Mesodermal cell (in vitro differentiated cells): ENCODE results near the gene TYMP.
"Not testable (repeated sequence)": the region's sequence is repeated elsewhere in the genome, so short reads cannot be mapped to it uniquely, and the experiment has no call there.

Experiments used
- H3K27ac ChIP-seq: 2 replicates; pipeline ENCODE4 v1.7.0; 2013; ENCODE audit warnings: mild to moderate bottlenecking, low read depth, low read length, moderate library complexity; ENCODE audit not compliant: severe bottlenecking
- H3K36me3 ChIP-seq: 2 replicates; pipeline ENCODE4 v1.7.1; 2013; ENCODE audit warnings: mild to moderate bottlenecking, low read length, moderate library complexity; ENCODE audit not compliant: control insufficient read depth, insufficient read depth
- H3K4me1 ChIP-seq: one replicate; pipeline ENCODE4 v1.7.1; 2013; ENCODE audit warnings: mild to moderate bottlenecking, low read length; ENCODE audit not compliant: insufficient read depth, control insufficient read depth, poor library complexity, severe bottlenecking
- H3K4me3 ChIP-seq: 2 replicates; pipeline ENCODE4 v1.7.0; 2013; ENCODE audit warnings: low read length, control low read depth, mild to moderate bottlenecking; ENCODE audit not compliant: insufficient read depth, poor library complexity, severe bottlenecking; ENCODE audit errors: extremely low read depth
- H3K9me3 ChIP-seq: 2 replicates; pipeline ENCODE4 v1.7.1; 2013; ENCODE audit warnings: mild to moderate bottlenecking, low read length, moderate library complexity; ENCODE audit not compliant: control insufficient read depth
- WGBS, 2 experiments: methylation state at CpG; one replicate each; pipeline ENCODE4 v1.1.5; 2013; ENCODE audit warnings: missing lambda C conversion rate in 2 of 2; ENCODE audit not compliant: insufficient coverage in 2 of 2; 5-methylcytosine and 5-hydroxymethylcytosine counted together

Gene TYMP

GRCh38 chr22:50533856-50534711 lies 4.3 kb upstream of the TYMP start:
- WGBS, 2 experiments, result 77 to 80% methylated on average over 7 to 11 of the region's 21 CpGs
- not testable (repeated sequence) for H3K9me3 ChIP-seq, H3K36me3 ChIP-seq, H3K4me1 ChIP-seq, H3K4me3 ChIP-seq
- H3K27ac ChIP-seq, result peak overlapping the region; percentile 53

GRCh38 chr22:50532824-50533796 lies 3.3 kb upstream of the TYMP start:
- WGBS, 2 experiments, result 94% methylated on average over 12 to 13 of the region's 19 CpGs
- H3K9me3 ChIP-seq, result no peaks in the 10 kb centered on the region
- no peak overlapping the region for H3K4me3 ChIP-seq
- peak overlapping the region; percentile 53 for H3K27ac ChIP-seq
- H3K36me3 ChIP-seq, result no peaks in the 10 kb centered on the region
- peaks cover 6% of the 10 kb centered on the region for H3K4me1 ChIP-seq

GRCh38 chr22:50531962-50532674 lies 2.3 kb upstream of the TYMP start:
- no peaks in the 10 kb centered on the region for H3K36me3 ChIP-seq
- peak overlapping the region; percentile 53 for H3K27ac ChIP-seq

GRCh38 chr22:50531546-50531961 lies 1.7 kb upstream of the TYMP start:
- H3K4me1 ChIP-seq, result peaks cover 6% of the 10 kb centered on the region
- H3K36me3 ChIP-seq, result no peaks in the 10 kb centered on the region
- H3K4me3 ChIP-seq, result peak overlapping the region; percentile 44
- 3 to 8% methylated on average over 36 to 38 of the region's 44 CpGs for WGBS, 2 experiments
- H3K27ac ChIP-seq, result peak overlapping the region; percentile 53
- H3K9me3 ChIP-seq, result no peaks in the 10 kb centered on the region

More at GRCh38 chr22:50531962-50532674, 2.3 kb upstream of the TYMP start:
- 5 to 6% methylated on average over 29 to 42 of the region's 56 CpGs for WGBS, 2 experiments
- Histone ChIP-seq H3K4me3 (peak overlapping the region; percentile 44), H3K9me3 (no peaks in the 10 kb centered on the region), H3K4me1 (peaks cover 6% of the 10 kb centered on the region)

- Histone ChIP-seq H3K4me3 (peak overlapping the region; percentile 44), H3K9me3 (no peaks in the 10 kb centered on the region), H3K4me1 (peaks cover 6% of the 10 kb centered on the region), H3K27ac (no peak overlapping the region), H3K36me3 (no peaks in the 10 kb centered on the region)
- WGBS, 2 experiments, result 13 to 16% methylated on average over 42 to 48 of the region's 53 CpGs
Observed at GRCh38 chr22:50530877-50531545, 1.2 kb upstream of the TYMP start.

GRCh38 chr22:50530580-50530876 lies 716 bp upstream of the TYMP start:
- WGBS, 2 experiments, result 10 to 12% methylated on average over 10 to 15 of the region's 21 CpGs
- H3K4me1 ChIP-seq, result peaks cover 6% of the 10 kb centered on the region
- no peaks in the 10 kb centered on the region for H3K36me3 ChIP-seq
- H3K4me3 ChIP-seq, result peak overlapping the region; percentile 44
- no peaks in the 10 kb centered on the region for H3K9me3 ChIP-seq
- H3K27ac ChIP-seq, result no peak overlapping the region

GRCh38 chr22:50529416-50529896 lies 356 bp downstream of the TYMP start:
- WGBS, 2 experiments, result 29 to 34% methylated on average over 36 to 50 of the region's 50 CpGs
- Histone ChIP-seq H3K36me3 (peaks cover 3% of the 10 kb centered on the region), H3K9me3 (no peaks in the 10 kb centered on the region), H3K4me3 (no peak overlapping the region), H3K27ac (no peak overlapping the region), H3K4me1 (peaks cover 7% of the 10 kb centered on the region)

- Histone ChIP-seq H3K4me3 (no peak overlapping the region), H3K36me3 (peaks cover 3% of the 10 kb centered on the region), H3K27ac (no peak overlapping the region), H3K9me3 (no peaks in the 10 kb centered on the region), H3K4me1 (peaks cover 13% of the 10 kb centered on the region)
- WGBS, 2 experiments, result 84 to 87% methylated on average over 14 to 15 of the region's 15 CpGs
Observed at GRCh38 chr22:50528682-50529415, 963 bp downstream of the TYMP start.

- Histone ChIP-seq H3K27ac (no peak overlapping the region), H3K9me3 (no peaks in the 10 kb centered on the region), H3K4me1 (peaks cover 14% of the 10 kb centered on the region), H3K36me3 (peaks cover 9% of the 10 kb centered on the region), H3K4me3 (no peak overlapping the region)
- WGBS, 2 experiments, result 92 to 93% methylated on average over 15 to 18 of the region's 18 CpGs
Observed at GRCh38 chr22:50527921-50528681, 1.7 kb downstream of the TYMP start.
